ENCODE data around the gene PLEKHN1.

Gene PLEKHN1

DNA sequence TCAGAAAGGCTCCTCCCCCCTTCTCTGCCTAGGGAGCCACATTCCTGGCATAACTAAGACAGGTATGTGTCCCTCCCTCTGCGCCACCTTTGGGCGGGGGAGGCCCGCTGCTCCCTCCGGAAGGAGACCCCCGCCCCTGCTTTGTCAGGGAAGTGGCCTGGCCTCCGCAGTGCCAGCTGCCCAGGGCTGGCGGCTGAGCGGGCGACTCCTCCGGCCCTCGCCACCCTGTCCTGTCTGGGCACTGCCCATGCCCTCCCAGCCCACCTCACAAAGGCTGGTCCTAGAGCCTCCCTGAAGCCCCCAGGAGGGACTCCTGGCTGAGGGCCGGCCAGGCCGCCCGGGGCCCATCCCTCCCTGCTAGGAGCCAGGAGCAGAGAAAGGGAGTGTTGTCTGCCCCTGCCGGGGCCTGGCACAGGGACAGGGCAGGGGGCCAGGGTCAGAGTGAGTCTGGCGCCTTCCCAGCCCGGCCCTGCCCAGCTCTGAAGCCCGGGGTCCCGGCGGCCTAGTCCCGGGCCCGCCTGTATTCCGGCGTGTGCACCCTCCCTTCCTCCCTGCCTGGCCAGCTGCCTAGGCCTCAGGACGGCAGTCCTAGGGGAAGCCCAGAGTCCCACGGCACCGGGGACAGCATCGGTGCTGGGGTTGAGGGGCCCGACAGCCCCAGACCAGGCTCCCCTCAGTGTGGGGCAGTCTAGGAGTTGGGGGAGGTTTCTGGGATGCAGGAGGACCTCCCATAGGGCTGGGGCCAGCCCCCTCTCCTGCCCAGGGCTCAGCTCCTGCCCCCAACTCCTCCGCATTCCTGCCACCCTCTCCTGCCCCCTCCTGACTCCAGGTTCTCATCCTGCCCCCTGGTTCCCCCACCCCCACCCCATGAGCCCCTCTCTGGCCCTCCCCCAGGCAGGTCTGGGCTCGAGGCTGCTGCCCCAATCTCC, 58.8 kb downstream of the PLEKHN1 start:
- H3K27ac ChIP-seq = no peak overlapping the region
- TF ChIP-seq, protein P1, sequence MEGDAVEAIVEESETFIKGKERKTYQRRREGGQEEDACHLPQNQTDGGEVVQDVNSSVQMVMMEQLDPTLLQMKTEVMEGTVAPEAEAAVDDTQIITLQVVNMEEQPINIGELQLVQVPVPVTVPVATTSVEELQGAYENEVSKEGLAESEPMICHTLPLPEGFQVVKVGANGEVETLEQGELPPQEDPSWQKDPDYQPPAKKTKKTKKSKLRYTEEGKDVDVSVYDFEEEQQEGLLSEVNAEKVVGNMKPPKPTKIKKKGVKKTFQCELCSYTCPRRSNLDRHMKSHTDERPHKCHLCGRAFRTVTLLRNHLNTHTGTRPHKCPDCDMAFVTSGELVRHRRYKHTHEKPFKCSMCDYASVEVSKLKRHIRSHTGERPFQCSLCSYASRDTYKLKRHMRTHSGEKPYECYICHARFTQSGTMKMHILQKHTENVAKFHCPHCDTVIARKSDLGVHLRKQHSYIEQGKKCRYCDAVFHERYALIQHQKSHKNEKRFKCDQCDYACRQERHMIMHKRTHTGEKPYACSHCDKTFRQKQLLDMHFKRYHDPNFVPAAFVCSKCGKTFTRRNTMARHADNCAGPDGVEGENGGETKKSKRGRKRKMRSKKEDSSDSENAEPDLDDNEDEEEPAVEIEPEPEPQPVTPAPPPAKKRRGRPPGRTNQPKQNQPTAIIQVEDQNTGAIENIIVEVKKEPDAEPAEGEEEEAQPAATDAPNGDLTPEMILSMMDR (conservative IDR thresholded peaks at IDR 0.05) = no peak
